Inflammatory macrophage treated with lipopolysaccharide for 4 hours (primary cell): ENCODE measurements around the gene HOXD4.

Source experiments
- DNase-seq: peaks from one replicate; pipeline ENCODE4 v3.0.0-alpha.2; 2020

The HOXD4 gene

GRCh38 chr2:176128172-176128981 is 23.0 kb upstream of the HOXD4 start:
- DNase-seq, result no peak

GRCh38 chr2:176128982-176129796 is 22.2 kb upstream of the HOXD4 start, which contains the start of gene HOXD8:
TSS of gene HOXD8 (plus strand) at chr2:176129705. CDS start at chr2:176130367, 662 bp downstream.
- no peak for DNase-seq

GRCh38 chr2:176129813-176130146 is 21.6 kb upstream of the HOXD4 start:
- DNase-seq, result no peak

GRCh38 chr2:176130147-176130956 is 21.0 kb upstream of the HOXD4 start:
- no peak for DNase-seq

GRCh38 chr2:176130957-176131847 is 20.1 kb upstream of the HOXD4 start:
- DNase-seq, result no peak

- DNase-seq, result no peak
Observed at GRCh38 chr2:176131848-176132158, 19.5 kb upstream of the HOXD4 start.

GRCh38 chr2:176132205-176133171 is 18.9 kb upstream of the HOXD4 start:
- DNase-seq, result peak; percentile 29

GRCh38 chr2:176133389-176133788 is 18.0 kb upstream of the HOXD4 start:
- DNase-seq, result no peak

GRCh38 chr2:176134035-176134434 is 17.3 kb upstream of the HOXD4 start:
- DNase-seq, result no peak

GRCh38 chr2:176135035-176135440 is 16.3 kb upstream of the HOXD4 start:
- no peak for DNase-seq

- DNase-seq, result no peak
Observed at GRCh38 chr2:176136374-176137251, 14.7 kb upstream of the HOXD4 start.

- no peak for DNase-seq
Observed at GRCh38 chr2:176137252-176137580, 14.1 kb upstream of the HOXD4 start.

GRCh38 chr2:176137906-176138305 is 13.4 kb upstream of the HOXD4 start:
- DNase-seq, result no peak

- no peak for DNase-seq
Observed at GRCh38 chr2:176138526-176138922, 12.8 kb upstream of the HOXD4 start.

GRCh38 chr2:176138923-176139660 is 12.3 kb upstream of the HOXD4 start:
- DNase-seq, result no peak

GRCh38 chr2:176139661-176140512 is 11.5 kb upstream of the HOXD4 start:
- DNase-seq, result no peak

GRCh38 chr2:176140513-176141317 is 10.6 kb upstream of the HOXD4 start:
- DNase-seq, result peak; percentile 27

GRCh38 chr2:176142281-176142680 is 9.1 kb upstream of the HOXD4 start:
- DNase-seq, result no peak
